Heart right ventricle (tissue), 16 donors: Measurements from ENCODE around the gene FBLIM1. TPM values are rescaled to one million over a fixed set of nuclear protein-coding genes. Genes with fewer than 3 reads are reported as not detected.

ENCODE experiments used
- ATAC-seq, 8 donors: fragments of 200-7000 bp; cut with Tn5 transposase; one replicate each; pipeline ENCODE4 v1.9.1; 2020; ENCODE audit warnings: mild to moderate bottlenecking in 8 of 8, moderate library complexity in 8 of 8, moderate number of reproducible peaks in 1 of 8
- DNase-seq, 2 donors: peaks; one replicate each; pipeline ENCODE4 v3.0.0-alpha.2; 2020
- H3K27ac ChIP-seq, 10 donors: fragments of 200-600 bp; sonication (generic) in 2 of 10; one replicate each; pipeline versions ENCODE4 v1.5.0 to v1.8.0; 2020 to 2022; ENCODE audit warnings: mild to moderate bottlenecking in 3 of 10
- H3K27me3 ChIP-seq, 7 donors: fragments of 200-600 bp; one replicate each; pipeline ENCODE4 v1.8.0; 2021 to 2022; ENCODE audit warnings: mild to moderate bottlenecking in 2 of 7
- H3K36me3 ChIP-seq, 9 donors: fragments of 200-600 bp; sonication (generic) in 1 of 9; one replicate each; pipeline versions ENCODE4 v1.5.0 to v1.8.0; 2020 to 2022; ENCODE audit warnings: mild to moderate bottlenecking in 2 of 9
- H3K4me1 ChIP-seq, 9 donors: fragments of 200-600 bp; sonication (generic) in 1 of 9; one replicate each; pipeline versions ENCODE4 v1.5.0 to v1.8.0; 2020 to 2022; ENCODE audit warnings: mild to moderate bottlenecking in 4 of 9
- H3K4me3 ChIP-seq, 10 donors: fragments of 200-600 bp; sonication (generic) in 2 of 10; one replicate each; pipeline versions ENCODE4 v1.5.0 to v1.8.0; 2020 to 2022; ENCODE audit warnings: mild to moderate bottlenecking in 7 of 10, moderate library complexity in 2 of 10
- H3K9me3 ChIP-seq, 11 donors: fragments of 200-600 bp in 10 of 11; sonication (generic) in 2 of 11; one replicate each; pipeline versions ENCODE4 v1.5.0 to v1.8.0; 2013 to 2022; ENCODE audit warnings: mild to moderate bottlenecking in 2 of 11, control low read depth in 1 of 11, moderate library complexity in 1 of 11
- WGBS, 2 donors: extraction: QIAGEN DNeasy Blood & Tissue Kit; methylation state at CpG; one replicate each; pipeline ENCODE4 v1.1.7; 2013; ENCODE audit warnings: inconsistent platforms in 1 of 2; 5-methylcytosine and 5-hydroxymethylcytosine counted together
- intact Hi-C, 10 donors: fragments of 100-400 bp; cut with DNase I; formaldehyde crosslinking; loops; one replicate each; pipeline versions ENCODE4 v1.11.1 to v1.14.2; 2022
- polyA plus RNA-seq, 2 donors: library from polyadenylated mRNA; stranded (reverse); fragments of 200-250 nt; gene quantifications; one replicate each; pipeline ENCODE4 v1.2.3, GENCODE V29; 2013
- total RNA-seq, 10 donors: library from RNA; stranded (reverse); fragmentation: NEBNext Ultra II Directional in 3 of 10; extraction: Animal tissue kit (Norgen Biotek cat#: 25700) in 3 of 10; gene quantifications; one replicate each; pipeline versions ENCODE4 v1.2.1 to v1.2.4, GENCODE V29; 2021 to 2023
- TF ChIP-seq, protein P1 (sequence below), 9 donors: fragments of 200-600 bp; sonication (generic) in 2 of 9; IDR thresholded peaks; one replicate each; pipeline versions ENCODE4 v1.5.0 to v1.8.0; 2021 to 2022; ENCODE audit warnings: antibody characterized with exemption in 9 of 9, mild to moderate bottlenecking in 5 of 9, moderate library complexity in 1 of 9
- donor health status: Arrhythmogenic right ventricular cardiomyopathy.
- donor health status: ischemic (EF 13 %, LVEDD 7.1; RV severe dilation, severe dysfunction).
- donor health status: healthy with polysubstance abuse.
- donor health status: DM: no; HTN: yes; CAD: no.
- donor health status: DM: no; HTN: no; CAD: no.
- donor health status: ischemic (EF 25% LVEDD 6.9; RV normal size, moderate dysfunction).
- donor health status: ischemic (EF 25% LVEDD 5.7; RV mildly dilated, moderate dysfunction).
- donor health status: healthy.
- donor health status: DM: yes; HTN: yes; CAD: no.
- donor health status: Ischemic cardiomyopathy.
- donor health status: ischemic (EF 35%, LVEDD 5.7; RV mildly dilated, moderate dysfunction).
- donor health status: nonischemic (EF 11% LVEDD 7.7; RV severe dilation, severe dysfunction).
- donor health status: DM: yes; HTN: yes; CAD: no.
- donor health status: PGD.
- donor health status: ischemic (EF 29% LVEDD 5.4; RV normal size, mild dysfunction).
- donor health status: nonischemic (EF 23%, LVEDD 6.1; RV moderate dilation, normal function).

Gene FBLIM1
- total and polyA plus RNA-seq, 12 donors, result 27.0 to 115 (median 58.7) TPM

DNA sequence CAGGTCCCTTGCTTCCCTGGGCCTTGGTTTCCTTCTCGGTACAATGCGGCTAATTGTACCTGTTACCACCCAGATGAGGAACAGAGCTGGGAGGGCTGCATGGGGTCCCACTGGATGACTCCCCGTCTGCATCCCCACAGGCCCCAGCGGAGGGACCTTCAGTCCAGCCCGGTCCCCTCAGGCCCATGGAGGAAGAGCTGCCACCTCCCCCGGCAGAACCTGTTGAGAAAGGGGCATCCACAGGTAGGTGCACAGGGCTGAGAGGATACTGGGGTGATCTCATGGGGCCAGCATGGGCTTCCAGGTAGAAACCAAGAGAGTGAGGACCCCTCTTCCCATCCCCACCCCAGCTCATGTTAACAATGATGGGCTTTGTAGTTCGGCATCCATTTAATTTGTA lies 9.8 kb downstream of the FBLIM1 start:
- TF ChIP-seq, protein P1, sequence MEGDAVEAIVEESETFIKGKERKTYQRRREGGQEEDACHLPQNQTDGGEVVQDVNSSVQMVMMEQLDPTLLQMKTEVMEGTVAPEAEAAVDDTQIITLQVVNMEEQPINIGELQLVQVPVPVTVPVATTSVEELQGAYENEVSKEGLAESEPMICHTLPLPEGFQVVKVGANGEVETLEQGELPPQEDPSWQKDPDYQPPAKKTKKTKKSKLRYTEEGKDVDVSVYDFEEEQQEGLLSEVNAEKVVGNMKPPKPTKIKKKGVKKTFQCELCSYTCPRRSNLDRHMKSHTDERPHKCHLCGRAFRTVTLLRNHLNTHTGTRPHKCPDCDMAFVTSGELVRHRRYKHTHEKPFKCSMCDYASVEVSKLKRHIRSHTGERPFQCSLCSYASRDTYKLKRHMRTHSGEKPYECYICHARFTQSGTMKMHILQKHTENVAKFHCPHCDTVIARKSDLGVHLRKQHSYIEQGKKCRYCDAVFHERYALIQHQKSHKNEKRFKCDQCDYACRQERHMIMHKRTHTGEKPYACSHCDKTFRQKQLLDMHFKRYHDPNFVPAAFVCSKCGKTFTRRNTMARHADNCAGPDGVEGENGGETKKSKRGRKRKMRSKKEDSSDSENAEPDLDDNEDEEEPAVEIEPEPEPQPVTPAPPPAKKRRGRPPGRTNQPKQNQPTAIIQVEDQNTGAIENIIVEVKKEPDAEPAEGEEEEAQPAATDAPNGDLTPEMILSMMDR (IDR thresholded peaks at IDR 0.05), result no peak
- Histone ChIP-seq H3K4me3 (no peak overlapping the region), H3K27ac (no peak overlapping the region), H3K9me3 (no peaks in the 10 kb centered on the region), H3K4me1 (peaks cover 0 to 24% (median 9%) of the 10 kb centered on the region in 9 donors), H3K36me3 (peaks cover 0 to 77% (median 13%) of the 10 kb centered on the region in 9 donors), H3K27me3 (no peaks in the 10 kb centered on the region)
- 95 to 96% methylated on average over 7 of the region's 7 CpGs for WGBS, 2 donors
- intact Hi-C loops, result no loop called here
- DNase-seq (no peak), ATAC-seq (no peak)

DNA sequence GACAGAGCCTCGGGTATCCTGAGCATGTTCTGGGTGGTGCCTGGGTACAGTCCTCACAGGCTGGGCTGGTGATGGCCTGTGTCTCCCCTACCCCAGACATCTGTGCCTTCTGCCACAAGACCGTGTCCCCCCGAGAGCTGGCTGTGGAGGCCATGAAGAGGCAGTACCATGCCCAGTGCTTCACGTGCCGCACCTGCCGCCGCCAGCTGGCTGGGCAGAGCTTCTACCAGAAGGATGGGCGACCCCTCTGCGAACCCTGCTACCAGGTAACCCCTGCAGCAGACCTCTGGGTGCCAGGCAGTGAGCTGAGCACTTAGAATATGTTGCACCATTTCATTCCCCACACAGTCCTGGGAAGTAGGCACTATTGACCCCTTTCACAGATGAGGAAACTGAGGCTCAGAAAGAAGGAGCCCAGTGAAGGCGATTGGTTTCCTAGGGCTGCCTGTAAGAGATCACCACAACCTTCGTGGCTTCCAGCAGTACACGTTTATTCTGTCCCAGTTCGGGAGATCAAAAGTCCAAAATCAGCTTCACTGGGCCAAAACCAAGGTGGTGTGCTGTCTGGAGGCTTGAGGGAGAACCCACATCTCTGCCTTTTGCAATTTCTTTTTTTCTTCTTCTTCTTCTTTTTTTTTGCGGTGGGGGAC lies 11.8 kb downstream of the FBLIM1 start:
- intact Hi-C loops, result no loop called here
- WGBS, 2 donors, result 94 to 97% methylated on average over 14 of the region's 14 CpGs
- no peaks in the 10 kb centered on the region for H3K9me3 ChIP-seq
- H3K4me1 ChIP-seq, result peaks cover 0 to 6% (median 0%) of the 10 kb centered on the region in 9 donors
- no peak for ATAC-seq
- no peak overlapping the region for H3K27ac ChIP-seq
- no peak overlapping the region for H3K4me3 ChIP-seq
- H3K27me3 ChIP-seq, result no peaks in the 10 kb centered on the region
- TF ChIP-seq, protein P1 (IDR thresholded peaks at IDR 0.05), result no peak
- DNase-seq, result no peak
- peaks cover 0 to 83% (median 13%) of the 10 kb centered on the region in 9 donors for H3K36me3 ChIP-seq

DNA sequence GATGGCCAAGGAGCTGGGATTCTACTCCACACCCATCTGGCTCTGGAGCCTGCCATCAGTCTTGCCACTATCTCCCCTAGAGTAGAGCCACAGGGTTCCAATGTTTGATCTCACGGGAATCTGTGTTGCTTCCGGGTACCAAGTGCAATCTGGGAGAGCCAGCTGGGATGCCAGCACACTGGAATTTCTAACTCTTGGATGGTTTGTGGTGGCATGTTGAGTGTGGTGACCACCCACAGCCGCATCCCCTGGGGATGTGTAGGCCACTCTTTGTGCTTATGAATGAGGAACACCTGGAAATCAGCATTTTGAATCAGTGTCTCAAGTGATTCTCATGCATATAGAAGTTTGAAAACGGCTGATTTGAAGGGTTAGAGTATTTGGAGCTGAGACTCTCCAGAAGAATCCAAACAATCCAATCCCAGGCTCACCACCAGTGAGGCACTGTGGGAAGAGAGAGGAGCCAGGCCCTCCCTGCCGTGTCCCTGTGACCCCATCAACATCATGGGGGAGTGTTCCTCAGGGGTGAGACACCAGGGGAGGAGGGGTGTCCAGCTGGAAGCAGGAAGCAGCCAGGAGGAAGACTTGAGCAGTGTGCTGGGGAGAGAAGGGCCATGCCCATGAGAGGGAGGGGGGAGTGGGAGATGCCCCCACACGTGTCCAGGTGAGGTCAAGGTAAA lies 13.4 kb downstream of the FBLIM1 start:
- Histone ChIP-seq H3K9me3 (no peaks in the 10 kb centered on the region), H3K4me1 (no peaks in the 10 kb centered on the region), H3K4me3 (no peak overlapping the region), H3K27ac (no peak overlapping the region), H3K27me3 (no peaks in the 10 kb centered on the region), H3K36me3 (peaks cover 0 to 90% (median 13%) of the 10 kb centered on the region in 9 donors)
- no peak for DNase-seq
- WGBS, 2 donors, result 64 to 66% methylated on average over 6 of the region's 6 CpGs
- intact Hi-C loops, result no loop called here
- peak in 1 of 8 donors; percentile 27 for ATAC-seq
- TF ChIP-seq, protein P1 (IDR thresholded peaks at IDR 0.05), result no peak

DNA sequence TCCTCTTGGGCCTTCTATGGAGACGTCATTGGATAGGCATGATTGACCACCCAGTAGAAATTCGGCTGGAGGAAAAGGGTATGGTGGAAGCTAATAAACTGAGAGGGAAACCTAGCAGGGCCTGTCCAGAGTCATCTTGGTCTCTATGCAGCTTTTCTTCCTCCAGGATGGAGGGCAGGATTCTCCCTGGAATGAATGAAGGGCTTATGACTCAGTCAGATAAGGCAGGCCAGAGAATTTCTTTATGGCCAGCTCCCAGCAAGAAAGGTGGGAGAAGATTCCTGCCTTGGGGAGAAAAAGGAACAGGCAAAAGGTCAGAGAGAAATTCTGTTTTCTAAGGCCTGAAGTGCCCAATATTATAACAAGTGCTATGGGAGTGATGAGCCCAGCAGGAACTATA lies 17.1 kb downstream of the FBLIM1 start:
- intact Hi-C loops, result no loop called here
- H3K4me3 ChIP-seq, result no peak overlapping the region
- ATAC-seq (no peak), DNase-seq (no peak)
- TF ChIP-seq, protein P1 (IDR thresholded peaks at IDR 0.05), result no peak
- H3K9me3 ChIP-seq, result no peaks in the 10 kb centered on the region
- WGBS, 2 donors, result 62 to 85% methylated on average over 2 of the region's 2 CpGs
- H3K27ac ChIP-seq, result no peak overlapping the region
- H3K27me3 ChIP-seq, result no peaks in the 10 kb centered on the region
- peaks cover 0 to 92% (median 10%) of the 10 kb centered on the region in 9 donors for H3K36me3 ChIP-seq
- H3K4me1 ChIP-seq, result peaks cover 0 to 6% (median 0%) of the 10 kb centered on the region in 9 donors
